DND-41 (cell line): Measurements from ENCODE around the gene RASGRF2.

ENCODE experiments used
- ATAC-seq: fragments of 200-7000 bp; cut with Tn5 transposase; 3 replicates; pipeline ENCODE4 v1.9.1; 2021; ENCODE audit warnings: low read depth; ENCODE audit not compliant: insufficient read depth
- DNase-seq: peaks from one replicate; pipeline ENCODE4 v3.0.0-alpha.2; 2020
- H2AFZ ChIP-seq: 2 replicates; pipeline ENCODE4 v1.6.0; 2012; ENCODE audit warnings: low read depth, low read length
- H3K27ac ChIP-seq: 2 replicates; pipeline ENCODE4 v1.5.1; 2012; ENCODE audit warnings: low read length, inconsistent platforms
- H3K27me3 ChIP-seq: fragments of 200-600 bp; sonication (generic); 2 replicates; pipeline ENCODE4 v1.6.0; 2012; ENCODE audit warnings: low read length, mild to moderate bottlenecking, inconsistent platforms; ENCODE audit not compliant: insufficient read depth, poor library complexity
- H3K36me3 ChIP-seq: 2 replicates; pipeline ENCODE4 v1.5.1; 2012; ENCODE audit warnings: low read length, inconsistent platforms; ENCODE audit not compliant: insufficient read depth
- H3K4me1 ChIP-seq: 2 replicates; pipeline ENCODE4 v1.5.1; 2012; ENCODE audit warnings: mild to moderate bottlenecking, low read length; ENCODE audit not compliant: insufficient read depth
- H3K4me2 ChIP-seq: 2 replicates; pipeline ENCODE4 v1.6.0; 2012; ENCODE audit warnings: mild to moderate bottlenecking, moderate library complexity, low read length, inconsistent platforms; ENCODE audit not compliant: insufficient read depth
- H3K4me3 ChIP-seq, 2 experiments: fragments of 200-600 bp in 1 of 2; shearing (Covaris generic) in 1 of 2; 2 replicates each; pipeline ENCODE4 v1.5.1; 2012 to 2016; ENCODE audit warnings: inconsistent platforms in 2 of 2, low read length in 2 of 2, mild to moderate bottlenecking in 2 of 2, low read depth in 1 of 2, moderate library complexity in 1 of 2
- H3K79me2 ChIP-seq: 2 replicates; pipeline ENCODE4 v1.6.0; 2012; ENCODE audit warnings: low read length, inconsistent platforms; ENCODE audit not compliant: insufficient read depth
- H3K9ac ChIP-seq: 2 replicates; pipeline ENCODE4 v1.6.0; 2012; ENCODE audit warnings: low read depth, mild to moderate bottlenecking, inconsistent platforms, low read length, moderate library complexity
- H3K9me3 ChIP-seq: 2 replicates; pipeline ENCODE4 v1.5.1; 2012; ENCODE audit warnings: low read length, moderate library complexity, mild to moderate bottlenecking, inconsistent platforms; ENCODE audit not compliant: insufficient read depth, severe bottlenecking
- H4K20me1 ChIP-seq: 2 replicates; pipeline ENCODE4 v1.6.0; 2012; ENCODE audit warnings: low read length; ENCODE audit not compliant: insufficient read depth
- EZH2 ChIP-seq: IDR thresholded peaks from 3 replicates; pipeline ENCODE4 v1.6.1; 2012; ENCODE audit warnings: borderline replicate concordance, low read depth, mild to moderate bottlenecking, moderate library complexity, low read length, inconsistent platforms; ENCODE audit not compliant: severe bottlenecking
- TF ChIP-seq, protein P1 (sequence below): IDR thresholded peaks from 2 replicates; pipeline ENCODE4 v1.5.1; 2012; ENCODE audit warnings: borderline replicate concordance, low read length, moderate library complexity, mild to moderate bottlenecking; ENCODE audit not compliant: poor library complexity, severe bottlenecking; ENCODE audit errors: extremely low read depth

RASGRF2 gene

DNA sequence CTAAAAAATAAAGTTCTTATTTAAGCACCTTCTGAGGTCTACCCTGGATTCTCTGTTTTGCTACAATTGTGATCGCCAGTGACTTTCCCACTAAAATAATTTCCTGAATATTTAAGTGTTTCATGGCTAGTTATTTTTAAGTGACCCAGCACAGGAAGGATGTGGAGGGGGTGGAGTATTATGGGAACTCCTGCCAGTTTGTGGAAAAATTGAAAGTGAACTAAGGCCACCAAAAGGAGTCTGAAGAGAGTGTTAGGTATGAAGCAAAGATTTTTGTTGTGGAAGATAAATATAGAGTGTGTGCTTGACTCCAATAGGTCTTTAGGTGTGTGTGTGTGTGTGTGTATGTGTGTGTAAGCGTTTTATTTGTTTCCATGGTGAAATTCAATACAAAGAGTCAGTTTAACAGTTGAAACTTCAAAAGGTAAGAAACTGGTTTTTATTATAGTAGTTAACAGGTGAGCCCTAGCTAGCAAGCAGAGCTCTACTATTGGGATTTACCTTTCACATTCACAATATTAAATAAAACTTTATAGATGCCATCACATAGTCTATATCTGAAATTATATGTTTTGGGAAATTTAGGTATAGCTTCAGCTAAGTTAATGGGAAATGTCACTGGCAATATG, 25.6 kb downstream of the RASGRF2 start:
- Histone ChIP-seq H3K79me2 (no peaks in the 10 kb centered on the region), H3K27me3 (no peaks in the 10 kb centered on the region), H3K4me1 (0 out of 2 replicates have a peak, but pooled peaks cover 7% of the 10 kb centered on the region), H3K9me3 (no peaks in the 10 kb centered on the region), H3K9ac (no peak overlapping the region), H4K20me1 (no peaks in the 10 kb centered on the region), H3K36me3 (no peaks in the 10 kb centered on the region), H3K4me3 (no peak overlapping the region), H2AFZ (no peak overlapping the region), H3K4me2 (no peak overlapping the region), H3K27ac (no peak overlapping the region)
- no peak for TF ChIP-seq EZH2
- TF ChIP-seq, protein P1, sequence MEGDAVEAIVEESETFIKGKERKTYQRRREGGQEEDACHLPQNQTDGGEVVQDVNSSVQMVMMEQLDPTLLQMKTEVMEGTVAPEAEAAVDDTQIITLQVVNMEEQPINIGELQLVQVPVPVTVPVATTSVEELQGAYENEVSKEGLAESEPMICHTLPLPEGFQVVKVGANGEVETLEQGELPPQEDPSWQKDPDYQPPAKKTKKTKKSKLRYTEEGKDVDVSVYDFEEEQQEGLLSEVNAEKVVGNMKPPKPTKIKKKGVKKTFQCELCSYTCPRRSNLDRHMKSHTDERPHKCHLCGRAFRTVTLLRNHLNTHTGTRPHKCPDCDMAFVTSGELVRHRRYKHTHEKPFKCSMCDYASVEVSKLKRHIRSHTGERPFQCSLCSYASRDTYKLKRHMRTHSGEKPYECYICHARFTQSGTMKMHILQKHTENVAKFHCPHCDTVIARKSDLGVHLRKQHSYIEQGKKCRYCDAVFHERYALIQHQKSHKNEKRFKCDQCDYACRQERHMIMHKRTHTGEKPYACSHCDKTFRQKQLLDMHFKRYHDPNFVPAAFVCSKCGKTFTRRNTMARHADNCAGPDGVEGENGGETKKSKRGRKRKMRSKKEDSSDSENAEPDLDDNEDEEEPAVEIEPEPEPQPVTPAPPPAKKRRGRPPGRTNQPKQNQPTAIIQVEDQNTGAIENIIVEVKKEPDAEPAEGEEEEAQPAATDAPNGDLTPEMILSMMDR, result no peak
- no peak for DNase-seq
- ATAC-seq, result no peak

DNA sequence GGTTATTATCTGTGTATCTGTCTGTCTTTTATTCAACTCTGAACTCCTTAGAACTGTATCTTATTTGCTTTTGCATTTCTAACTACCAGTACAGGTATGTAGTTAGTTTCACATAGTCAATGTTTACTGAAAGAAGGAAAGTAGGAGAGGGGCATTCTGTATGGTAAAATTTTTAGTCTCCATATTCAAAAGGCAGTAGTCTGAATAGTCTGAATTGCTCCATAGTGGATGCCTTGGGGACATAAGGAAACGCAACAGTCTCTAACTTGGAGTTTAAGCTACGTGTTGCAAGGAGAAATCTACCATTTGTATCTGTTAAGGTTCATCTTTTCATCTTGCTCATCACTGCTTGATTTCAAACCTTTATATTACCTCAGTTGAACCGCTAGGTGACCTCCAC, 26.2 kb downstream of the RASGRF2 start:
- Histone ChIP-seq H4K20me1 (no peaks in the 10 kb centered on the region), H3K79me2 (no peaks in the 10 kb centered on the region), H3K27ac (no peak overlapping the region), H3K4me3 (no peak overlapping the region), H3K9me3 (no peaks in the 10 kb centered on the region), H3K36me3 (no peaks in the 10 kb centered on the region), H3K27me3 (no peaks in the 10 kb centered on the region), H2AFZ (no peak overlapping the region), H3K9ac (no peak overlapping the region), H3K4me1 (0 out of 2 replicates have a peak, but pooled peaks cover 7% of the 10 kb centered on the region), H3K4me2 (no peak overlapping the region)
- TF ChIP-seq, protein P1, result no peak
- TF ChIP-seq EZH2, result no peak
- ATAC-seq (no peak), DNase-seq (no peak)

DNA sequence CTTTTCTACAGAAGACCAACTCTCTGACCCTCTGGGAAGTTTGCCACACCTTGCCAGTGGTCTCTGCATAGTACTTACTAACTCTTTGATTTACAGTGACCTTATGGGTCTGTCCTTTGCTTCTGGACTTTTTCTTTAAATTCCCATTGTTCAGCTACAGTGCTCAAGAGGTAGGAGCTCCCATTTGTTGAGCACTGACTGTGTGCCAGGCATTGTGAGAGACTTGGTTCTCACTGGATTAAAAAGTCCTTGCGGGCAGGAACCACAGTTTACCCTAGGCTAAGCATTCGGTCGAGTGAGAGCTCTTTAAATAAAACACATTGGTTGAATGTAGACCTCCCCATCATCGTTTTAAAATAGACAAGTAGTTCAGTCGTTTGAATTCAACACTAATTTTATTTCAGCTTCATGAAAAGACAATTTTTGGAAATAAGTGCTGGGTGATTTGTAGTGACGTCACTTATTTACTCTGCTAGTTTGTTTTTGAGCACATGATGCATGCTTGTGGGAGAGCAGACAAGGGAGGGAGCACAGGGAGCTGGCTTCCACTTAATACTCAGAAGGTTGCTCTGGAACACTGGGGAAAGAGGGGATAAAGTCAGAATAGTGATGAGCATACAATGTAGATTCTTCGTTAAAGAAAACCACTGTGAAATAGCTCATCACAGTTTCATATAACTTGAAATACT, 27.1 kb downstream of the RASGRF2 start:
- no peaks in the 10 kb centered on the region for H4K20me1 ChIP-seq
- H3K9ac ChIP-seq, result no peak overlapping the region
- H3K9me3 ChIP-seq, result no peaks in the 10 kb centered on the region
- H3K4me3 ChIP-seq, result no peak overlapping the region
- no peak overlapping the region for H2AFZ ChIP-seq
- H3K27ac ChIP-seq, result no peak overlapping the region
- no peak for ATAC-seq
- no peak for TF ChIP-seq EZH2
- TF ChIP-seq, protein P1, result no peak
- H3K4me1 ChIP-seq, result 0 out of 2 replicates have a peak, but pooled peaks cover 7% of the 10 kb centered on the region
- no peaks in the 10 kb centered on the region for H3K36me3 ChIP-seq
- no peak for DNase-seq
- no peak overlapping the region for H3K4me2 ChIP-seq
- no peaks in the 10 kb centered on the region for H3K27me3 ChIP-seq
- no peaks in the 10 kb centered on the region for H3K79me2 ChIP-seq
